IMR-90 (cell line): Measurements from ENCODE around the gene CERK. TPM values are rescaled to one million over a fixed set of nuclear protein-coding genes. Genes with fewer than 3 reads are reported as not detected.

Source experiments
- ATAC-seq: fragments of 200-7000 bp; cut with Tn5 transposase; 2 replicates; pipeline ENCODE4 v1.9.1; 2020; ENCODE audit warnings: low read depth, mild to moderate bottlenecking, moderate library complexity
- BruUV-seq: library from RNA; stranded (reverse); fragments of 400-500 nt; replicated peaks from 2 replicates; lab custom pipeline; 2021; lab: Mats Ljungman, UMichigan
- CTCF ChIA-PET: fragments of 300-600 bp; formaldehyde crosslinking; extraction: SDS; loops from one replicate; lab custom pipeline; 2021; ENCODE audit warnings: antibody characterized with exemption; lab: Yijun Ruan, JAX
- POLR2A ChIA-PET: fragments of 300-600 bp; sonication (Branson Sonifier 250); formaldehyde crosslinking; loops from one replicate; lab custom pipeline; 2022; ENCODE audit warnings: antibody characterized with exemption; ENCODE audit not compliant: unreplicated experiment; lab: Charles Lee
- DNase-seq: peaks from one replicate; pipeline ENCODE4 v3.0.0; 2013
- H2AFZ ChIP-seq: replicated peaks from 2 replicates; pipeline ENCODE3; 2013; ENCODE audit warnings: low read length, mild to moderate bottlenecking; ENCODE audit not compliant: poor library complexity
- H2AK5ac ChIP-seq: 2 replicates; pipeline ENCODE4 v1.6.1; 2013; ENCODE audit warnings: low read depth, low read length, inconsistent platforms
- H2AK9ac ChIP-seq: replicated peaks from 2 replicates; pipeline ENCODE3; 2013; ENCODE audit warnings: mild to moderate bottlenecking, low read depth, low read length, moderate library complexity; ENCODE audit not compliant: poor library complexity
- H2BK120ac ChIP-seq: 2 replicates; pipeline ENCODE4 v1.6.1; 2013; ENCODE audit warnings: low read depth, low read length, inconsistent platforms
- H2BK15ac ChIP-seq: 3 replicates; pipeline ENCODE4 v1.6.1; 2013; ENCODE audit warnings: low read depth, low read length, inconsistent platforms
- H2BK20ac ChIP-seq: 2 replicates; pipeline ENCODE4 v1.6.1; 2013; ENCODE audit warnings: low read depth, mild to moderate bottlenecking, inconsistent platforms, low read length, moderate library complexity
- H2BK5ac ChIP-seq: 2 replicates; pipeline ENCODE4 v1.6.1; 2013; ENCODE audit warnings: mild to moderate bottlenecking, low read depth, low read length, inconsistent platforms; ENCODE audit not compliant: poor library complexity, severe bottlenecking
- H3K14ac ChIP-seq: replicated peaks from 2 replicates; pipeline ENCODE4 v1.6.1; 2013; ENCODE audit warnings: low read depth, low read length, inconsistent platforms
- H3K18ac ChIP-seq: 2 replicates; pipeline ENCODE4 v1.6.1; 2013; ENCODE audit warnings: low read depth, low read length, control low read depth
- H3K23ac ChIP-seq: 2 replicates; pipeline ENCODE4 v1.6.1; 2013; ENCODE audit warnings: low read depth, low read length, inconsistent platforms
- H3K27ac ChIP-seq: 2 replicates; pipeline ENCODE4 v1.5.1; 2013; ENCODE audit warnings: mild to moderate bottlenecking, control low read depth, low read length; ENCODE audit not compliant: insufficient read depth
- H3K27me3 ChIP-seq: 2 replicates; pipeline ENCODE4 v1.6.1; 2013; ENCODE audit warnings: low read length; ENCODE audit not compliant: control insufficient read depth, insufficient read depth
- H3K36me3 ChIP-seq: 2 replicates; pipeline ENCODE4 v1.6.1; 2013; ENCODE audit warnings: low read length, mixed read lengths; ENCODE audit not compliant: control insufficient read depth, insufficient read depth
- H3K4ac ChIP-seq: 2 replicates; pipeline ENCODE4 v1.6.1; 2013; ENCODE audit warnings: low read depth, low read length, inconsistent platforms
- H3K4me1 ChIP-seq: 2 replicates; pipeline ENCODE4 v1.6.1; 2013; ENCODE audit warnings: low read length, mixed read lengths; ENCODE audit not compliant: control insufficient read depth, insufficient read depth
- H3K4me2 ChIP-seq: 2 replicates; pipeline ENCODE4 v1.6.1; 2013; ENCODE audit warnings: low read depth, mild to moderate bottlenecking, control low read depth, low read length, moderate library complexity
- H3K4me3 ChIP-seq: 2 replicates; pipeline ENCODE4 v1.5.1; 2013; ENCODE audit warnings: low read depth, mild to moderate bottlenecking, control low read depth, low read length, moderate library complexity; ENCODE audit not compliant: insufficient read depth
- H3K56ac ChIP-seq: 2 replicates; pipeline ENCODE4 v1.6.1; 2013; ENCODE audit warnings: low read length, inconsistent platforms; ENCODE audit not compliant: insufficient read depth; ENCODE audit errors: extremely low read depth
- H3K79me1 ChIP-seq, 2 experiments: 2 replicates each; pipeline ENCODE4 v1.6.1; 2013; ENCODE audit warnings: low read length in 2 of 2, inconsistent platforms in 1 of 2, low read depth in 1 of 2
- H3K9ac ChIP-seq: 2 replicates; pipeline ENCODE4 v1.6.1; 2013; ENCODE audit warnings: low read depth, low read length, control low read depth
- H3K9me1 ChIP-seq: 2 replicates; pipeline ENCODE4 v1.6.1; 2013; ENCODE audit warnings: low read length, inconsistent platforms; ENCODE audit not compliant: insufficient read depth
- H3K9me3 ChIP-seq: 2 replicates; pipeline ENCODE4 v1.6.1; 2013; ENCODE audit warnings: low read length; ENCODE audit not compliant: control insufficient read depth, insufficient read depth
- H4K20me1 ChIP-seq: 2 replicates; pipeline ENCODE4 v1.6.1; 2013; ENCODE audit warnings: low read length, inconsistent platforms; ENCODE audit not compliant: insufficient read depth
- H4K5ac ChIP-seq: 2 replicates; pipeline ENCODE4 v1.6.1; 2013; ENCODE audit warnings: mild to moderate bottlenecking, low read depth, low read length, control low read depth
- H4K8ac ChIP-seq, 2 experiments: 2 replicates each; pipeline ENCODE4 v1.6.1; 2013; ENCODE audit warnings: low read depth in 2 of 2, low read length in 2 of 2, control low read depth in 1 of 2, inconsistent platforms in 1 of 2
- H4K91ac ChIP-seq: 2 replicates; pipeline ENCODE4 v1.6.1; 2013; ENCODE audit warnings: low read depth, low read length, inconsistent platforms; ENCODE audit not compliant: insufficient read depth
- BHLHE40 ChIP-seq: fragments of 150-350 bp; IDR thresholded peaks from 2 replicates; pipeline ENCODE4 v1.6.1; 2016; ENCODE audit warnings: mild to moderate bottlenecking, low read depth, low read length
- CTCF ChIP-seq: conservative IDR thresholded peaks from 2 replicates; pipeline ENCODE4 v1.5.1; 2012; ENCODE audit warnings: mild to moderate bottlenecking, low read depth, low read length, improper control_type of control experiment
- MXI1 ChIP-seq: IDR thresholded peaks from 2 replicates; pipeline ENCODE4 v1.6.1; 2012; ENCODE audit warnings: low read depth, mild to moderate bottlenecking, low read length, moderate library complexity, borderline replicate concordance
- NFE2L2 ChIP-seq: fragments of 150-350 bp; IDR thresholded peaks from 2 replicates; pipeline ENCODE4 v1.6.1; 2016; ENCODE audit warnings: low read depth, mild to moderate bottlenecking, low read length
- WGBS, 2 experiments: methylation state at CpG; one replicate each; pipeline versions ENCODE4 v1.1.5 to v1.1.7; 2013; ENCODE audit warnings: missing lambda C conversion rate in 2 of 2; ENCODE audit not compliant: insufficient read length in 1 of 2; ENCODE audit errors: extremely low coverage in 2 of 2; 5-methylcytosine and 5-hydroxymethylcytosine counted together
- dilution Hi-C: fragments of 300-500 bp; cut with HindIII; formaldehyde crosslinking; loops from one replicate; pipeline ENCODE4 v1.14.3; 2018; ENCODE audit warnings: low sequenced_read_pairs; ENCODE audit not compliant: unreplicated experiment
- in situ Hi-C: fragments of 300-500 bp; cut with MboI; formaldehyde crosslinking; loops from 3 replicates; pipeline ENCODE4 v1.14.3; 2019; ENCODE audit warnings: low sequenced_read_pairs, inconsistent platforms, mixed read lengths
- intact Hi-C: fragments of 100-400 bp; cut with micrococcal nuclease; formaldehyde crosslinking; loops from 2 replicates; pipeline ENCODE4 v1.10.0; 2022
- polyA plus RNA-seq, 3 experiments: library from polyadenylated mRNA; depleted of rRNA; stranded (reverse); fragments of >200 nt; gene quantifications; 2 replicates each; pipeline ENCODE4 v1.2.3, GENCODE V29; 2012; ENCODE audit warnings: low replicate concordance in 1 of 3
- total RNA-seq: library from RNA; depleted of rRNA; stranded (reverse); fragments of >200 nt; gene quantifications from 2 replicates; pipeline ENCODE4 v1.2.3, GENCODE V29; 2012

The CERK gene
- total and polyA plus RNA-seq, 2 of the 4 experiments (the other 2 are of a cell fraction) = 25.3 to 38.7 TPM

DNA sequence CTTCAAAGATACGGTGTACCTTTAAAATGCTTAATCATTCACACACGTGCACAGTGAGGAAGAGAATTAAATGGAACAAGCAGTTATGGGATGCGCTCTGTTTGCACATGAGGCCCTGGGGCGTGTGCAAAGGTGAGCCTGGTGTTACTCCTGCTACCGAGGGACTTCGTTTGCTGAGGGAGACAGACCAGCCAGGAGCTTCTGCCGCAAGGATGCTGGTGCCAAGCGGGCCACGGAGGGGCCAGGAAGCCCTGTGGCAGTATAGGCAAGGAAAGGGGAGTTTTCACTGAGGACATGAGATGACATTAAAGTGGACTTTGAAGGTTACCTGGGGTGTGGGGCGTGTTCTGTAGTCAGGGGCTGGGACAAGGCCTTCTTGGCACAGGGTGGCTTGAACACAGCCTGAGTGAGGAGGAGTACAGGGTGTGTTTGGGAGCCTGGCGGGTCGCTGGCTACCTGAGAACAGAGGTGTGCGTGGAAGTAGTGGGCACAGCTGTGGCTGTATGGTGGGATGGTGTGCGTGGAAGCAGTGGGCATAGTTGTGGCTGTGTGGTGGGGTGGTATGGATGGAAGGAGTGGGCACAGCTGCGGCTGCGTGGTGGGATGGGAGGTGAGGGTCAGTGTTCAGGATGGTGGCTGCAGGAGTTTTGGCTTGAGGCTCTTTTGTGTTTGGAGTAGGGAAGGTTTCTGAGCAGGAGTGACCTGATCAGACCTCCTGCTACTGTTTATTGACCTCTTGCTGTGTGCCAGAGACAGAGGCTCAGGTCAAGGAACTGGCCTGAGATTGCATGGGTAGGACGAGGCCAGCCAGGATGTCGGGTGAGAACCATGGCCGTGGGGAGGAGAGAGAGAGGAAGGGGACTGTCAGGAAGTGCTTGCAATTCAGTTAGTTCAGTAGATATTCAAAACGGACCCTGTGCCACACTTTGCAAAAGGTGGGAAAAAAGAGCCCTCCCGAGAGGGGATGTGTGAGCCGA lies 38.1 kb upstream of the CERK start:
- H3K9ac ChIP-seq = no peak overlapping the region
- H2AFZ ChIP-seq = no peak overlapping the region
- peaks cover 51% of the 10 kb centered on the region for H4K20me1 ChIP-seq
- no peaks in the 10 kb centered on the region for H3K27me3 ChIP-seq
- H2BK5ac ChIP-seq = no peak overlapping the region
- H2BK120ac ChIP-seq = no peak overlapping the region
- H2AK5ac ChIP-seq = no peak overlapping the region
- H3K4me3 ChIP-seq = no peak overlapping the region
- H3K36me3 ChIP-seq = no peaks in the 10 kb centered on the region; the same call in 1 of the 2 replicates
- no peak overlapping the region for H3K14ac ChIP-seq
- no peak overlapping the region for H3K4me2 ChIP-seq
- H3K23ac ChIP-seq = peak overlapping the region; percentile 45; the same call in 1 of the 2 replicates
- H3K4me1 ChIP-seq = peaks cover 11% of the 10 kb centered on the region
- POLR2A ChIA-PET = no interaction called here
- no peaks in the 10 kb centered on the region for H3K9me3 ChIP-seq
- ATAC-seq (no peak), DNase-seq (no peak)
- no peak overlapping the region for H2BK20ac ChIP-seq
- no peak overlapping the region for H4K8ac ChIP-seq
- H3K79me1 ChIP-seq = peaks cover 38 to 79% of the 10 kb centered on the region in 2 experiments
- no peak overlapping the region for H2AK9ac ChIP-seq
- H3K18ac ChIP-seq = no peak overlapping the region
- in situ Hi-C loops (no loop called here), dilution Hi-C loops (no loop called here), intact Hi-C loops (no loop called here)
- H3K4ac ChIP-seq = no peak overlapping the region
- no peak overlapping the region for H4K91ac ChIP-seq
- no peak for TF ChIP-seq MXI1
- TF ChIP-seq BHLHE40 = no peak
- TF ChIP-seq CTCF = no peak
- no peak for TF ChIP-seq NFE2L2
- H4K5ac ChIP-seq = no peak overlapping the region
- H3K56ac ChIP-seq = no peak overlapping the region
- CTCF ChIA-PET = no interaction called here
- no TSS peak for BruUV-seq
- H3K27ac ChIP-seq = no peak overlapping the region
- no peak overlapping the region for H2BK15ac ChIP-seq
- H3K9me1 ChIP-seq = peaks cover 33% of the 10 kb centered on the region
- 87% methylated on average over 8 of the region's 22 CpGs; no CpG with 5 or more reads in 1 of the 2 experiments for WGBS, 2 experiments
